Measurements from ENCODE around the gene DHCR24.

DNA sequence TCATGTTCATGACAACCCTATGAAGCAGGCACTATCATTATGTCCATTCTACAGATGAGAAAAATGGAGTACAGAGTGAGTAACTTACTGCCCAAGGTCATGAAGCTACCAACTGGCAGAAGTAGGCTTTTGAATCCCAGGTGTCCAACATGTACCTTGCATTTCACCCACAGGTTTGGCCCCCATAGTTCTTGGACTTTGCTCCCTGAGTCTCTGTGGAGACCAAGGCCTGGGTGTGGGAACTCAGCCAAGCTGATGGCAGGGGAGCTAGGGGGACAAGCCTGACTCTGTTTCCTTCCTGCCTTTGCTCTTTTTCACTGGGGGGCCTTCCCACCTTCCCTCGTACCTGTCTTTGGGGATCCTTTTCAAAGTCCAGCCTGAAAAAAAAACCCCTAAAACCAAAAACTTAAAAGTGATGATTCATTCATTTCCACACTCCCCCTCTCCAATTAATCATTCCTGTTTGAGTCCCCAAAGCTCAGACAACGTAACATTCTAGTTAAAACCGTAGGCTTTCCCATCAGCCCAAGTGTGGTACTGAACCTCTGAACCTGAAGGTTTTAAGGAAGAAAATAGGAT is 77.4 kb downstream of the DHCR24 start:
- no peak for TF ChIP-seq POLR2A (IDR thresholded peaks at IDR 0.05; ENCODE audit: low read length)
- no peak for TF ChIP-seq GATA1 (IDR thresholded peaks at IDR 0.05; ENCODE audit: low read depth, low read length)

Measured in erythroblast (primary cell).